GM13976 (cell line): ENCODE data around the gene RERE.

Experiments used
- DNase-seq: peaks from one replicate; pipeline ENCODE4 v3.0.0; 2012; ENCODE audit warnings: low spot score
- CTCF ChIP-seq: IDR thresholded peaks from 2 replicates; pipeline ENCODE4 v1.5.1; 2012; ENCODE audit warnings: borderline replicate concordance, mild to moderate bottlenecking; ENCODE audit not compliant: insufficient read depth; ENCODE audit errors: extremely low read depth, missing control alignments, control extremely low read depth
- in situ Hi-C: fragments of 300-500 bp; cut with MboI; formaldehyde crosslinking; loops from one replicate; pipeline ENCODE4 v1.12.0; 2022; ENCODE audit warnings: low sequenced_read_pairs, mixed read lengths, inconsistent platforms; ENCODE audit not compliant: unreplicated experiment

The RERE gene

GRCh38 chr1:8667869-8668594 lies 149.4 kb downstream of the RERE start:
- in situ Hi-C loops: no loop called here
- TF ChIP-seq CTCF: no peak

GRCh38 chr1:8666389-8667167 lies 150.9 kb downstream of the RERE start:
- no peak for TF ChIP-seq CTCF
- DNase-seq: no peak
- in situ Hi-C loops: no loop called here

More at GRCh38 chr1:8667869-8668594, 149.4 kb downstream of the RERE start:
- no peak for DNase-seq

- no peak for TF ChIP-seq CTCF
- in situ Hi-C loops: no loop called here
- no peak for DNase-seq
These were observed 151.6 kb downstream of the RERE start for GRCh38 chr1:8665833-8666232.

- no peak for TF ChIP-seq CTCF
- DNase-seq: no peak
- in situ Hi-C loops: no loop called here
These were observed 152.6 kb downstream of the RERE start for GRCh38 chr1:8664887-8665286.

GRCh38 chr1:8663915-8664329 lies 153.5 kb downstream of the RERE start:
- TF ChIP-seq CTCF: no peak
- in situ Hi-C loops: no loop called here
- DNase-seq: peak; percentile 45

- TF ChIP-seq CTCF: no peak
- in situ Hi-C loops: no loop called here
- DNase-seq: no peak
These were observed 154.2 kb downstream of the RERE start for GRCh38 chr1:8663090-8663802.
